DMS53 (cell line): ENCODE data around the gene FSTL4.
"Not testable (repeated sequence)": the region's sequence is repeated elsewhere in the genome, so short reads cannot be mapped to it uniquely, and the experiment has no call there.

Source experiments
- DNase-seq: peaks from one replicate; lab custom pipeline; 2025; lab: John Stamatoyannopoulos, UW

FSTL4 gene

DNA sequence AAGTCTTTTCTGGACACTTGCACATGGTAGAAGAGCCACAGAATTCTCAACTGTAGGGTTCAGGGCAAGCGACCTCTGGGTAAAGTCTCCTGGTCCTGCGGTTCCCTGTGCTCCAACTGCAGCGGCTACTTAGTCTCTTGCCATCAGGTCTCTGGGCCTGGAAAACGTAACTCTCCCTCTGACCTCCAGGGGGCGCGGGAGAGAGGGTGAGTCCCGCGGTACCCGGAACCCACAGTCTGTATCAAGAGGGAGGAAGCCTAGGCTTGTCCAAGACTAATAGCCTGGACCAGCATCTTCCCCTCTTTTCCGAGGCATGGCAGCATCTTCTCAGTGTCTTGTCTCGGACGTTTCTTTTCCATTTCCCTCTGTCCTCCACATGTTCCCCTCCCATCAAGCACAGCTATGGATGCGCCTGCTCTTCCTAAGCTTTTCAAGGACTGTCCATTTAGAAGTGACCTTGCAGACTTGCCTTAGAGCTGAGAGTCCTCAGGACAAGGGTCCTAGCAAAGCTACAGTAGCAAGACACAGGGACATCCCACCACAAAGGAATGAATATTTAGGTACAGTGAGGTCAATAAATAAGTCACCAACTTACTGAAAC, 59.3 kb downstream of the FSTL4 start:
- peak; percentile 83 for DNase-seq

DNA sequence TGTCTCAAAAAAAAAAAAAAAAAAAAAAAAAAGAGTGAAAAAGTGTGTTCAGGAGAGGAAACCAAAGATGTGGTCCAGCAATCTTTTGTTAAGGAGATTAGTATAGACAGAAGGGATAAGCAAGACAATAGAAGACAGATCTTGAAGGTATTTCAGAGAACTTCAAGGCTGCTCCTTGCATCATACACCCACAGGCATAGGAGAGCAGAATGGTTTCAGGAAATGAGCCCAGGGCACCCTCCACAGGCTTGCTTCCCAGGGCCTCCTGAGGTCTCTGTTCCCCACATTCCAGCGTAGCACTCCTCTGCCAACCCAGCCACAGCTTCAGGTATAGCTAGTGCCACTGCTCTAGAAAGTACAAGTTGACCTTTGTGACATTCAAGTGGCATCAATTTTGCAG, 65.8 kb downstream of the FSTL4 start:
- no peak for DNase-seq

DNA sequence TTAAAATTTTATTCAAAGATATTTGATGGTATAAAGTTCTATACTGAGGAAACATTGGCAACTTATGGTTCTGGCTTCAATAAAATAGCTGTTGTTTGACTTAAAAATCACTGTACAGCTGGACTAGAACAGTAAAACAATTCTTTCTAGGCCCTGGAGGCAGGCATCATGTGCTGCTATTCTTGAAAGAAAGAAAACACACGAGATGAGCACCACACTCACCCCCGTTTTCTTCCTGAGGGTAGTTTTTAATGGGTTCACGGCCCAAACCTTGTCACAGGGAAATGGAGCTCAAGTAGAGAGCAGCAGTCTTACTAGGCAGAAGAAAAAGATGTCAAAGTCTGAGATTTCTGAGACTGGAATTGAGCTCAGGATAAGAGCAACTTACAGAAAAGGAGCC, 68.0 kb downstream of the FSTL4 start:
- DNase-seq = no peak

DNA sequence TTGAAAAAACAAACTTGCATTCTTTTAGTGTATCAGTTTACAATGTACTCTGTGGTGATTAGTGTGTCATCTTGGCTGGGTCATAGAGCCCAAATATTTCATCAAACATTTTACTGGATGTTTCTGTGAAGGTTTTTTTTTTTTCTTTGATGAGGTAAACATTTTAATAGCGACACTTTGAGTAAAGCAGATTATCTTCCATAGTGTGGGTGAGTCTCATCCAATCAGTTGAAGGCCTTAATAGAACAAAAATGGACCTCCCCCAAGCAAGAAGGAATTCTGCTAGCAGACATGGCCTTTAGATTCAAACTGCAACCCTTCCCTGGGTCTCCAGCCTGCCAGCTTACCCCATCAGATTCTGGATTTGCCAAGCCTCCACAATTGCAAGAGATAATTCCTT, 72.5 kb downstream of the FSTL4 start:
- no peak for DNase-seq

DNA sequence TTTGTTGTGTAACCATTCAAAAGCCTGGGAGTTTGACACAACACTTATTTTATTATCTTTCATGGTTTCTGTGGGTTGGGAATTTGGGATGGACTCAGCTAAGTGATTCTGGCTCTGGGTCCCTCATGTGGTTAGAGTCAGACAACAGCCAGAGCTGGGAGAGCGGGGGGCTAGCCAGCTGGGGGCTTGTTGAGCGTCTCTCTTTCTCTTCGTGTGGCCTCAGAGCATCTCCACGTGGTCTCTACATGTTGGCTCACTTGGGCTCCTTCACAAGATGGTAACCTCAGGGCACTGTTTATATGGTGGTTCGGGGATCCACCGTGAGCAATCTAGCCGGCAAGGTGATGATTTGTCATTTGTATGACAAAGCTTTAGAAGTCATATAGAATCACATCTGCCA, 73.6 kb downstream of the FSTL4 start:
- DNase-seq = no peak

DNA sequence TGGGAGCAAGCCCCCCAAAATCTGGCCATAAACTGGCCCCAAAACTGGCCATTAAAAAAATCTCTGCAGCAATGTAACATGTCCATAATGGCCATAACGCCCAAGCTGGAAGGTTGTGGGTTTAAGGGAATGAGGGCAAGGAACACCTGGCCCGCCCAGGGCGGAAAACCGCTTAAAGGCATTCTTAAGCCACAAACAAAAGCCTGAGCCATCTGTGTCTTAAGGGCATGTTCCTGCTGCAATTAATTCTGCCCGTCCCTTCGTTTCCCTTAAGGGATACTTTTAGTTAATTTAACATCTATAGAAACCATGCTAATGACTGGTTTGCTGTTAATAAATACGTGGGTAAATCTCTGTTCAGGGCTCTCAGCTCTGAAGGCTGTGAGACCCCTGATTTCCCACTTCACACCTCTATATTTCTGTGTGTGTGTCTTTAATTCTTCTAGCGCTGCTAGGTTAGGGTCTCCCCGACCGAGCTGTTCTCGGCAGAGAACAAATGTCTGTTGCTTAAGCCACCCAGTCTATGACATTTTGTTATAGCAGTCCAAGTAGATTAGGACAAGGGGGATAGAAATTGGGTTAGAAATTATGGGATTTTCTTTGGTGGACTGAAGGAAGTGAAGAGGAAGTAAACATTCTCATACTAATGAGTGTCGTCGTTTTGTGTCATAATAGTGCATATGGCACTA, 77.0 kb downstream of the FSTL4 start:
- not testable (repeated sequence) for DNase-seq

DNA sequence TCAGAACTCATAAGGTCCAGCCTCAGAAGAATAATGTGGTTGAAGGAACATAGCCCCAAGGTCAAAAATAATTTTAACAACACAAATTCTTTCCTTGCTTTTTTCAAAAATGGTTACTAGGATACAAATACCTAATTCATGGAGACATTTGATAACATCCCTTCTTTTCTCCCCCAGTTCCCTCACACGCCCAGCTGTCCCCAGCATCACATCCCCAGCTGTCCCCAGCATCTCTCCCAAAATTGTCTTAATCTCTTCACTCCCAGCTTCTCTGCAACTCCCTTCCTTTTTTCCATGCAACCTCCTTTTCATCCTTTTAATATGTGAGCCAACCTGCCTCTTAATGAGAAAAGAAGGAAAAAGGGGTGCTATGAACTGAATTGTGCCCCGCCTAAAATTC, 77.8 kb downstream of the FSTL4 start:
- DNase-seq = no peak

DNA sequence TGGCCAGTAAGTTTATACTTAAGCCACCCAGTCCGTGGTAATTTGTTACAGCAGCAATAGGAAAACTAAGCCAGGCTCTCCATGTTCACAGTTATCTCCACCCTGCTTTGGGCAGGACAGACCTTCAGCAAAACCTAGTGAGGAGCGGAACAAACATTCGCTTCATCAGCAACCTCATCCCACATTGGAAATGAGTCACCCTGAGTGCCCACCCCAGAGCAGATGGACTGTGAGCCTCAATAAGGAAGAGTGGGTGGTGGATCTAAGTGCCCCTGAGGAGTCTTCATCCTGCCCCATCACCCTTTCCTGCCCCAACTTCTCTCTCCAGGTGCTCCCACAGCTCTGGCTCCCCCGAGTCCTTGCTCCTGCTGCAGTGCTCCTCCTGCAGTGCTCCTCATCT, 78.8 kb downstream of the FSTL4 start:
- no peak for DNase-seq

DNA sequence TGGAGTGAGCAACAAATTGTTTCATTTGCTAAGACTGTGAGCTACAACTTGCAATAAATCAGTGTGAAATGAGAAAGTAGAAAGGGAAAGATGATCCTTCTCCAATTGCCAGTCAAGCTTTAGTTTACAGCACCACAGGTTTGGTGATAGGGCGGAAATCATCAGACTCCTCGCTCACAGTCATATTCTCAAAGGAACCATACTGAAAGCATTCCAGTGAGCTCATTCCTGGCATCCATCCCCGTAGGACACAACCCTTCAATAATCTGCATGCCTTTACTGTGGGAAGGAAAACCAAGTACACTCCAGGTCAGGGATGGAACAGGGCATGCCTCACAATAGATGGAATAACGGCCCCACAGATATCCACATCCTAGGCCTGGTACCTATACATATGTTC, 80.7 kb downstream of the FSTL4 start:
- no peak for DNase-seq

DNA sequence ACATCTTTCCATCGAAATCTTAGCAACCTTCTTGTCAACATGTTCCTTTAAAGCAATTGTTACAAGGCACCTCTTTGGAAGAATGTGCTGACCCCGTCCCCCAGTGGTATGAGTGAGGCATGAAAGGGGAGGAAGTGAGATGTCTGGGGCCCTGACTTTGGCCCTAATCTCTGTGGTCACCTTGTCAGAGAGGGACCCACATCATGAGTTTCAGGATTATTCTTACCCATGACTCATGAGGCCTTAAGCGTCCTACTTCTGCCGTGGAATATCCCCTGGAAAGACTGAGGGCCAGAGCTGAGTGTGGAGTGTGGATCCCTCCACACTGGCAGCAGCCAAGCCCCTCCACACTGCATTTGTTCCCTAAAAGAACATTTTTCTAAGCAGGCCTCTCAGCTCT, 81.2 kb downstream of the FSTL4 start:
- DNase-seq = no peak

DNA sequence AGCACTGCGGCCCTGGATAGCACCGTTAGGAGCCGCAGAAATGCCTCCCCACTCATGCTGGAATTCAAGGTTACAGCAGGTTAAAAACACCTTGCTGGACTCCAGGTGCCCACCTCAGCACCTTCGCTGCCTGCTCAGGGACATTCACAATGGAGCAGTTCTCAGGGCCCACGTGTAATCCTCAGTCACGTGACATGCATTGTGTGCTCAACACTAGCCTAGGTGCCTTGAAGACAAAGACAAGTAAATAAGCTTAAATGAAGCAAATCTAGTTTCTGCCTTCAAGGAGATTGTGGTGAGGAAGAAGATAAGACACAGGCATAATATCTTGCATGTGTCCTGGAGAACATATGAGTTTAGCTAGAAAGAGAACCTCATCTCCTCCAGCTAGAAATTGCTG, 82.1 kb downstream of the FSTL4 start:
- no peak for DNase-seq

DNA sequence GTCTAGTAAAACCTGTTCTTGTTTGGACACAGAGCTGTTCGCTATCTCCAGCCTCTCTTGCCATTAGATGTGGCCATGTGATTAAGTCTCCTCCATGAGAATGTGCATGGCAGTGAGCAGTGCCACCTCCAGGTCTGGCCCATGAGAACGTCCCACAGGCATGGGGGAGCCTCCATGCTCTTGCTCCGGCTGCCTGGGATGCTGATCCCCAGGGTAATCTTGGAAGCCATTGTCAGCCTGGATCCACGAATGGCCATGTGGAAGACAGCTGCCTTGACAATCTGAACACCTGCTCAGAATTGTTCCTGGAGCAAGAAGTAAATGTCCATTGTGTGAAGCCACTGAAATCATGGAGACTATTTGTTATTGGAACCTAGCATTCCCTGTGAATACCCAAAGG, 83.5 kb downstream of the FSTL4 start:
- no peak for DNase-seq

DNA sequence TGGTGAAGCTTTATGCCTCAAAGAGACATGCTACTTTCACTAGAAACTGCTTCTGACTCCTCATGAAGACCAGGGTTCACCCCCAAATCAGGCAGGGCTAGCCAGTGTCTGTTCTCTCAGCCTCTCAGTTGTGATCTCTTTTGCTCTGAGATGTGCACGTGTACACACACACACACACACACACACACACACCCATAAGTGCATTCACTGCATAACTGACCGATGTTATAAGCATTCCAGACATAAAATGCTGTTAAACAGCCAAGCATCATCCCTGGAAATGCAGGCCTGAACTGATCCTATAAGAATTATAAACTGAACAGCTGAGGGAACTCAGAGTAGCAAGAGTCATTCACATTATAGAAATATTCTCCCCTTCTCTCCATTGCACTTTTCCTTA, 85.0 kb downstream of the FSTL4 start:
- no peak for DNase-seq

DNA sequence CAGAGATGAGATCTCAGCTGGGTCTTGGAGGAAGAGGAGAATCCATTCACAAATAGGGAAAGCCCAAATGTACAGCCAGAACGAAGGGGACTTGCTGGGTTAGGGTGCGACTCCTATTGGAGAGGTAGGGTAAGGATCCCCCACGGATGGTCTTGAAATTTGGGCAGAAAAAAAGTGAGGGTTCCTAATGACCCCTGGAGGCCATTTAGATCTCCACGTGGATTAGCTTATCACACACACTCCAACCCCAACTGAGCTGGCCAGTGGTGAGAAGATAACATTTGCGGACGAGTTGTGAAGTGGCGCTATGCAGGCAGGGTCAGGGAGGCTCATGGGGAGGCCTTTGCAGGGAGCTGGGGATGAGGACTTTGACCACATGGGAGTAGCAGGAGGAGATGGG, 86.0 kb downstream of the FSTL4 start:
- DNase-seq = no peak

DNA sequence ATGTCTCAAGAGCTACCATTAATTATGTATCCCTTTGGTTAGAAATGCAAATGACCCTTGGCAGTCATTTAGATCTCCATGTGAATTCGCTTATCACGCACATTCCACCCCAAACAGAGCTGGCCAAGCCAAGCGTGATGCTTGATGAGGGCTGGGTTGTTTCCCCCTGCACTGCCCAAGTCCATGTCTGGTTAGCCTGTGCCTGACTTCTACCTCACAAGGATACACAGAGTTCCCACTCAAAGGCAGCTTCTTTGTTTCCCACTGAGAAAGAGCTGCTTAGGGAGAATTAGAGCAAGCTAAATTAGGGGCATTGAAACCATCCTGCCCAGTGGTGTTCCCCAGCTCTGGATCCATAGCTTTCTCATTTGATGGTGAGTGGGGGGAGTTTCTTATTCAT, 87.2 kb downstream of the FSTL4 start:
- no peak for DNase-seq

DNA sequence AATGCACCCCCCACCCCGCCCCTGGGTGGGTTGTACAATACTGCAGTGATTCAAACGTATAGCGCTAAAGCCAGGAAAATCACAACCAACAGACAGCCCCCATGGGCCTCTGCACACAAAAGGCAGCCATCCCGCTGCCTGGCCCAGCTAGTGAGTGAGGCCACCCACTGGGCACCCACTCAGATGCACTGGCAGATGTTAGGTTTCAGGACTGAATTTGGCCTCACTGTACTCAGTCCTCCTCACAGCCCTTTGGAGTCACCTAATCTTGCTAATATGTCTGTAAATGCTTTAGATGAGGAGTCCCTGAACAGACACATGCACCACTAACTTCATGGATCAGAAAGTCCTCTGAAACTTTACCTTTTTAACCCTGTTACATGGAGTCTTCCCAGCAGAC, 87.7 kb downstream of the FSTL4 start:
- DNase-seq = no peak

DNA sequence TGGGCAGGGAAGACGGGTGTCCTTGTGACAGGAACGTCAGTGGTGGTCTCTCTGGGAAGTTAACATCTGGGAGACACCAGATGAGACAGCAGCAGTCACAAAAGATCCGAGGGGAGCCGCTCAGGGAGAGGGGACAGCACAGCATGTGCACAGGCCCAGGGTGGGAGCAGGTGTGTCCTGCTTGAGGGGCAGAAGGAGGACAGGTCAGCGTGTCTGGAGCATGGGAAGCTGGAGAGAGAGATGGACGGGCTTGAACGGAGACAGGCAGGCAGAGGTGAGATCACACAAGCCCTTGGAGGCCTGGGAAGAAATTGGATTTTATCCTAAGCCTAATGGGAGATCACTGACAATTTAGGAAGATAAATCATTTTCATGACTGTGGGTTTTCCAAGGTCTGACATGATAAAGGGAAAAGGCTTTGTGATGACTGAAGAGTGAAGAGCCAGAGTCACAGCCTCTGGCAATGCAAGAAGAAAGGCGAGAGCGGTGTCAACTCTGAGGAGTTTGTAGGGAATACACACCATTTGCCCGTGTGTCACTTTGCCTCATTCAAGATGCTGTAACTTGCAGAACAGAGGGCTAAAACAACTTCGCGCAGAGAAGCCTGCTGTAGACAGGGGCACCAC, 88.3 kb downstream of the FSTL4 start:
- DNase-seq = no peak

DNA sequence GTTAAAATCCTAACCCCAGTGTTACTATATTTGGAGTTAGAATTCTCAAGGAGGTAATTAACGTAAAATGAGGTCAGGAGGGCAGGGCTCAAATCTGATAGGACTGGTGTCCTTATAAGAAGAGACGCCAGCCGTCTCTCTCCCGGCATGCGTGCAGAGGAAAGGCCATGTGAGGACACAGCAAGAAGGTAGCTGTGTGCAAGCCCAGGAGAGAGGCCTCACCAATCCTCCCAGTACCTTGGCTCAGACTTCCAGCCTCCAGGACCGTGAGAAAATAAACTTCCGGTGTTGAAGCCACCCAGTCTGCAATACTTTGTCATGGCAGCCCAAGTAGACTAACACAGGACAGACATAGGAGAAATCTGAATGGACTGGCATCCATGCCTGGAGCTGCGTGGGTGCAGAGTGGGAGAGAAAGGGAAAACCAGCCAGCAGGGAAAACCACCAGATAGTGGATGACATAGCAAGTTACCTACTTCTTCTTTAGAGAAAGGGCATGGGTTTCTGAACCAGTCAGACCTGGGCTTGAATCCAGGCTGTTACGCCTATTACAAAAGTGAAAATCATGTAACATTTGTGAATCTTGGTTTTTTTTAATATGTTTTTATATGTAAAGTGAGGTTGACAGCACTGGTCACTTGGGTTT, 89.2 kb downstream of the FSTL4 start:
- DNase-seq = no peak

DNA sequence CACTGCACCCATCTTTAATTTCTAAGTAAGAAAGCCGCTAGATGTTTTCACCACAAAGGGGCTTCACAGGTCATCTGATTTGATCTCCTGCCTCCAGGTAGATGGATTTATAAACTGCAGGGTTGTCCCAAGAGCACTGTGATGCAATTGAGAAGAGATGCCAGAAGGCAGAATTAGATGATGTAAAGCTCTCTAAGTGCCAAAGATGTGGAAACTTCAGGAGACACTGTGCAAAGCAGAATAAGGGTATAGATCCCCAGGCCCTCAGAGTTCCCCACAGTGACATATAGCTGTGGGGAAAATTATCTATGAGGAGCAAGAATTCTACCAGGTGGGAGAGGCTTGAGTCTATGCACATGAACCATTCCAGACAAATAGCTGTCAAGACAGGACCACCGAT, 90.5 kb downstream of the FSTL4 start:
- no peak for DNase-seq

DNA sequence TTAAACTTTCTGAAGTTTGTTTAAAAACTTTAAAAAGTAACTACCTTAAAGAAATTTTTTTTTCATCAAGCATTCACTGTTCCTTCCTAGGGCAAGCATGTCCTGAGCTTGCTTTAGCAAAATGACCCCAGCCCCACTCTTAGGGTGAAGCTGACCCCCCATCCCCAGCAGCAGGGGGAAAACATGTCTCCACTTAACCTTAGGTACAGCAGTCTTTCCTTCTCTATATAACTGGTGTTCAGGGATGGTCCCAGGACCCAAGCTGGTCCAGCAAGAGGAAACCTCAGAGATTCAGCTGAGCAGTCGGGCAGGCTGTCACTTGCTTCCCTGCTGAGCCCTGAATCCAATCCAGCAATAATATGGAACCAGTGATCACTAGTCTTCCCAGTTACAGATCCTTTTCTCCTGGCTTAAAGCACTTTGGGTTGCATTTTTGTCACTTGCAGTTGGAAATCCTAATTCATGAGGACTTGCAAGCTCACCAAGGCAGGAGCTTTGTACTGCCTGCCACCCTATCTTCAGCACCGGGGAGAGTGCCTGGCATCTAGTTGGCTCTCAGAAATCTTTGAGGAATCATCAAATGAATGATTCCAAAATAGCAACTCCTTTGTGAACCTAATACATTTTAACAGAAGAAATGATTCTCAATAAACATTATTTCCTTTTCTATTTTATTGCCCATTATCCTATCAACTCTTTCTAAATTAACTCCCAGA, 91.2 kb downstream of the FSTL4 start:
- no peak for DNase-seq

DNA sequence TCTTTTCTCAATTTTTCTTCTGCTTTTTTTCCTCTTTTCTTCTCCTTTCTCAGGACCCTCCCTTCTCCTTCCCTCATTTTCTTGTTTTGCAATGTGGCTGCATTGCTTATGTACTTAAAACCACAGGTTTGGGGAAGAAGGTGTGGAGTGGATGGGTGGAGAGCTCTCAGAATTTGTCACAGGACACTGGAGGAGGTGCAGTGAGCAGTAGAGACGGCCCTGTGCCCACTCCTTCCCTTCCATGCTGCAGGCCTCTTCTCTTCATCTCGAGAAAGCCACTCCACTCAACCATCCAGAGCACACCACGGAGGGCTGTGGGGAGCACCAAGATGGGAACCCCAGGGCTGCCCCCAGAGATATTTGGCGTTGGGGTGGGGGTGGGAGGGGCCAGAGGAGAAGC, 92.3 kb downstream of the FSTL4 start:
- DNase-seq = no peak

DNA sequence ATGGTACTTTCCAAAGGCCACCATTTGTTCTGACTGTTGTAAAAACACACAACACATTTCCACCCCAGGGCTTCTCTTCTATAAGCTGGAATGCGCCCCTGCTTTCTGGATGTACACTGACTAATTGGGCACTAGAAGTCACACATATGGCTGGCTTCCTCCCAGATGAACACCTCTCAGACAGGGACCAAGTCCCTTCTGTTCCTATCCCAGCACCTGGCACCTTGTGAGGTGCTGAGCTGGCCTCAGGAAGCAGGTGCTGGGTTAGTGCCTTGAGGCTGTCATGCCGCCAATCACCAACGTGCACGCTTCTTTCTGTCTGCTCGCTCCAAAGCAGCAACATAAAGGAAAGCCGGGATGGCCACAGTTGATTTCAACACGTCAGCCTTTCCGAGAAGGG, 93.2 kb downstream of the FSTL4 start:
- DNase-seq = peak; percentile 78

DNA sequence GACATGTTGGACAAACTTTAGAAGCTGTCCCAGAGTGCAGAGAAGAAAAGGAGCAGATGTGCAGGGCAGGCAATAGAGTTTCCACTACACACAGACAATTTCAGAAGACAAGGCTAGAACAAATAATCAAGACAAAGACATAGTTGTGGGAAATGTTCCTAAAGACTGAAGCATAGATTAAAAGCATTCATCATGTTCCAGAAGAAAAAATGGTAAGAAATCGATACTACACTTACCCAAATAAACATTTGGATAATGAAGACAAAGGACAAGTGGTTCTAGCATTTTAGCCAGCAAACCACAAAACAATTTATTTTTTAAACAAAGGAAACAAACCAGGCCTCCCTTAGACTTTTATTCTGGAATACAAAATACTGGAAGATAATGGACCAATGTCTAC, 97.9 kb downstream of the FSTL4 start:
- DNase-seq = no peak
